ENCODE results near the gene CABLES1.

The CABLES1 gene

GRCh38 chr18:23228102-23229061 lies 93.1 kb downstream of the CABLES1 start:
- no peak for FAIRE-seq
- no peak for DNase-seq (ENCODE audit: insufficient read length, low spot score)
- no peak for TF ChIP-seq POLR2A (IDR thresholded peaks at IDR 0.05; ENCODE audit: low read depth, low read length)

GRCh38 chr18:23229472-23229871 lies 94.2 kb downstream of the CABLES1 start:
- FAIRE-seq (no peak), DNase-seq (ENCODE audit: insufficient read length, low spot score) (no peak)
- no peak for TF ChIP-seq POLR2A (IDR thresholded peaks at IDR 0.05; ENCODE audit: low read depth, low read length)

GRCh38 chr18:23230686-23231085 lies 95.4 kb downstream of the CABLES1 start:
- DNase-seq (ENCODE audit: insufficient read length, low spot score) = no peak
- FAIRE-seq = no peak
- no peak for TF ChIP-seq POLR2A (IDR thresholded peaks at IDR 0.05; ENCODE audit: low read depth, low read length)

- DNase-seq (ENCODE audit: insufficient read length, low spot score) (no peak), FAIRE-seq (no peak)
- no peak for TF ChIP-seq POLR2A (IDR thresholded peaks at IDR 0.05; ENCODE audit: low read depth, low read length)
Measured at GRCh38 chr18:23231340-23232021, 96.2 kb downstream of the CABLES1 start.

GRCh38 chr18:23232331-23232730 lies 97.0 kb downstream of the CABLES1 start:
- no peak for FAIRE-seq
- no peak for TF ChIP-seq POLR2A (IDR thresholded peaks at IDR 0.05; ENCODE audit: low read depth, low read length)
- no peak for DNase-seq (ENCODE audit: insufficient read length, low spot score)

- no peak for FAIRE-seq
- no peak for TF ChIP-seq POLR2A (IDR thresholded peaks at IDR 0.05; ENCODE audit: low read depth, low read length)
- no peak for DNase-seq (ENCODE audit: insufficient read length, low spot score)
Measured at GRCh38 chr18:23234619-23235018, 99.3 kb downstream of the CABLES1 start.

- TF ChIP-seq POLR2A (IDR thresholded peaks at IDR 0.05; ENCODE audit: low read depth, low read length) = no peak
- no peak for FAIRE-seq
- DNase-seq (ENCODE audit: insufficient read length, low spot score) = no peak
Measured at GRCh38 chr18:23235336-23235735, 100.1 kb downstream of the CABLES1 start.

- no peak for FAIRE-seq
Measured at GRCh38 chr18:23235860-23236259, 100.6 kb downstream of the CABLES1 start.

GRCh38 chr18:23236876-23237468 lies 101.7 kb downstream of the CABLES1 start:
- no peak for DNase-seq (ENCODE audit: insufficient read length, low spot score)
- no peak for TF ChIP-seq POLR2A (IDR thresholded peaks at IDR 0.05; ENCODE audit: low read depth, low read length)
- no peak for FAIRE-seq

More at GRCh38 chr18:23235860-23236259, 100.6 kb downstream of the CABLES1 start:
- no peak for DNase-seq (ENCODE audit: insufficient read length, low spot score)
- no peak for TF ChIP-seq POLR2A (IDR thresholded peaks at IDR 0.05; ENCODE audit: low read depth, low read length)

GRCh38 chr18:23237524-23238151 lies 102.4 kb downstream of the CABLES1 start:
- no peak for TF ChIP-seq POLR2A (IDR thresholded peaks at IDR 0.05; ENCODE audit: low read depth, low read length)
- no peak for FAIRE-seq
- DNase-seq (ENCODE audit: insufficient read length, low spot score) = peak; percentile 54

- FAIRE-seq (no peak), DNase-seq (ENCODE audit: insufficient read length, low spot score) (peak; percentile 46)
- TF ChIP-seq POLR2A (IDR thresholded peaks at IDR 0.05; ENCODE audit: low read depth, low read length) = no peak
Measured at GRCh38 chr18:23238152-23238531, 102.9 kb downstream of the CABLES1 start.

- TF ChIP-seq POLR2A (IDR thresholded peaks at IDR 0.05; ENCODE audit: low read depth, low read length) = no peak
- FAIRE-seq (no peak), DNase-seq (ENCODE audit: insufficient read length, low spot score) (no peak)
Measured at GRCh38 chr18:23238651-23239349, 103.5 kb downstream of the CABLES1 start.

GRCh38 chr18:23239350-23239692 lies 104.0 kb downstream of the CABLES1 start:
- DNase-seq (ENCODE audit: insufficient read length, low spot score) = no peak
- no peak for FAIRE-seq
- TF ChIP-seq POLR2A (IDR thresholded peaks at IDR 0.05; ENCODE audit: low read depth, low read length) = no peak
